Activated CD4-positive, alpha-beta T cell treated with anti-CD3 and anti-CD28 coated beads for 1 hour (primary cell): ENCODE results near the gene CDC42.
"Not testable (repeated sequence)": the region's sequence is repeated elsewhere in the genome, so short reads cannot be mapped to it uniquely, and the experiment has no call there.

ENCODE experiments used
- DNase-seq: peaks from one replicate; pipeline ENCODE4 v3.0.0-alpha.2; 2020

Gene CDC42

GRCh38 chr1:22076346-22076745 lies 23.8 kb downstream of the CDC42 start:
- DNase-seq = no peak

- DNase-seq = no peak
Measured at GRCh38 chr1:22077728-22078127, 25.2 kb downstream of the CDC42 start.

- DNase-seq = no peak
Measured at GRCh38 chr1:22078133-22078532, 25.6 kb downstream of the CDC42 start.

GRCh38 chr1:22080191-22080590 lies 27.7 kb downstream of the CDC42 start:
- no peak for DNase-seq

GRCh38 chr1:22088331-22088730 lies 35.8 kb downstream of the CDC42 start:
- no peak for DNase-seq

GRCh38 chr1:22089134-22089571 lies 36.6 kb downstream of the CDC42 start:
- DNase-seq = no peak

GRCh38 chr1:22089787-22090186 lies 37.3 kb downstream of the CDC42 start:
- DNase-seq = no peak

GRCh38 chr1:22090867-22091266 lies 38.4 kb downstream of the CDC42 start:
- no peak for DNase-seq

- DNase-seq = not testable (repeated sequence)
Measured at GRCh38 chr1:22092026-22092768, 39.7 kb downstream of the CDC42 start.

GRCh38 chr1:22093513-22093912 lies 41.0 kb downstream of the CDC42 start:
- no peak for DNase-seq

- DNase-seq = no peak
Measured at GRCh38 chr1:22096036-22096435, 43.5 kb downstream of the CDC42 start.

GRCh38 chr1:22096463-22096862 lies 44.0 kb downstream of the CDC42 start:
- DNase-seq = no peak

GRCh38 chr1:22098752-22099151 lies 46.2 kb downstream of the CDC42 start:
- DNase-seq = no peak

- no peak for DNase-seq
Measured at GRCh38 chr1:22100168-22100567, 47.7 kb downstream of the CDC42 start.

GRCh38 chr1:22101199-22101598 lies 48.7 kb downstream of the CDC42 start:
- no peak for DNase-seq

- DNase-seq = no peak
Measured at GRCh38 chr1:22101995-22102394, 49.5 kb downstream of the CDC42 start.

GRCh38 chr1:22102746-22103145 lies 50.2 kb downstream of the CDC42 start:
- DNase-seq = no peak

- DNase-seq = no peak
Measured at GRCh38 chr1:22104094-22104493, 51.6 kb downstream of the CDC42 start.

- DNase-seq = no peak
Measured at GRCh38 chr1:22104865-22105437, 52.4 kb downstream of the CDC42 start.

- no peak for DNase-seq
Measured at GRCh38 chr1:22105611-22106207, 53.2 kb downstream of the CDC42 start.

GRCh38 chr1:22107126-22107525 lies 54.6 kb downstream of the CDC42 start:
- DNase-seq = no peak

- DNase-seq = no peak
Measured at GRCh38 chr1:22108339-22109105, 56.0 kb downstream of the CDC42 start.

GRCh38 chr1:22110016-22110415 lies 57.5 kb downstream of the CDC42 start:
- DNase-seq = no peak

GRCh38 chr1:22111115-22111514 lies 58.6 kb downstream of the CDC42 start:
- DNase-seq = no peak
